Astrocyte (in vitro differentiated cells and primary cell): ENCODE measurements around the gene NOA1. TPM values are rescaled to one million over a fixed set of nuclear protein-coding genes. Genes with fewer than 3 reads are reported as not detected.

Experiments
- DNase-seq: peaks from one replicate; pipeline ENCODE4 v3.0.0-alpha.2; 2010; ENCODE audit warnings: low read depth
- FAIRE-seq: peaks from 2 replicates; lab custom pipeline; 2011; peaks lifted over from hg19 to GRCh38; lab: Jason Lieb, UNC
- H2AFZ ChIP-seq: 2 replicates; pipeline ENCODE4 v1.6.0; 2012; ENCODE audit warnings: low read depth, low read length, inconsistent platforms
- H3K27ac ChIP-seq: 2 replicates; pipeline ENCODE4 v1.5.1; 2011; ENCODE audit warnings: low read depth, low read length, inconsistent platforms
- H3K27me3 ChIP-seq: 2 replicates; pipeline ENCODE4 v1.6.0; 2011; ENCODE audit warnings: low read length, inconsistent platforms; ENCODE audit not compliant: insufficient read depth
- H3K36me3 ChIP-seq: 2 replicates; pipeline ENCODE4 v1.5.1; 2011; ENCODE audit warnings: low read length, inconsistent platforms; ENCODE audit not compliant: insufficient read depth
- H3K4me1 ChIP-seq: 2 replicates; pipeline ENCODE4 v1.5.1; 2011; ENCODE audit warnings: low read length, inconsistent platforms; ENCODE audit not compliant: insufficient read depth
- H3K4me2 ChIP-seq: 2 replicates; pipeline ENCODE4 v1.6.0; 2012; ENCODE audit warnings: low read length, inconsistent platforms
- H3K4me3 ChIP-seq: 2 replicates; pipeline ENCODE4 v1.5.1; 2011; ENCODE audit warnings: low read depth, mild to moderate bottlenecking, low read length, inconsistent platforms; ENCODE audit not compliant: insufficient read depth
- H3K79me2 ChIP-seq: 2 replicates; pipeline ENCODE4 v1.6.0; 2012; ENCODE audit warnings: mild to moderate bottlenecking, low read length, inconsistent platforms; ENCODE audit not compliant: insufficient read depth
- H3K9ac ChIP-seq: 2 replicates; pipeline ENCODE4 v1.6.0; 2012; ENCODE audit warnings: mild to moderate bottlenecking, low read length, inconsistent platforms
- H3K9me3 ChIP-seq: 2 replicates; pipeline ENCODE4 v1.5.1; 2012; ENCODE audit warnings: low read depth, mild to moderate bottlenecking, low read length, inconsistent platforms; ENCODE audit not compliant: insufficient read depth
- H4K20me1 ChIP-seq: 2 replicates; pipeline ENCODE4 v1.6.0; 2012; ENCODE audit warnings: low read length, inconsistent platforms; ENCODE audit not compliant: insufficient read depth
- H3K27ac Mint-ChIP-seq: one replicate; pipeline ENCODE4 v1.8.0; 2021; ENCODE audit warnings: mild to moderate bottlenecking, mixed read lengths; ENCODE audit not compliant: unreplicated experiment
- H3K27me3 Mint-ChIP-seq: one replicate; pipeline ENCODE4 v1.8.0; 2021; ENCODE audit warnings: low read depth, mixed read lengths; ENCODE audit not compliant: unreplicated experiment
- H3K36me3 Mint-ChIP-seq: one replicate; pipeline ENCODE4 v1.8.0; 2021; ENCODE audit warnings: low read depth, mixed read lengths; ENCODE audit not compliant: unreplicated experiment
- H3K4me1 Mint-ChIP-seq: one replicate; pipeline ENCODE4 v1.8.0; 2021; ENCODE audit warnings: low read depth, mixed read lengths; ENCODE audit not compliant: unreplicated experiment
- H3K4me3 Mint-ChIP-seq: one replicate; pipeline ENCODE4 v1.8.0; 2021; ENCODE audit warnings: mild to moderate bottlenecking, moderate library complexity, mixed read lengths; ENCODE audit not compliant: unreplicated experiment
- H3K9me3 Mint-ChIP-seq: one replicate; pipeline ENCODE4 v1.8.0; 2021; ENCODE audit warnings: mild to moderate bottlenecking, mixed read lengths; ENCODE audit not compliant: unreplicated experiment
- EZH2 ChIP-seq: IDR thresholded peaks from 2 replicates; pipeline ENCODE4 v1.6.1; 2012; ENCODE audit warnings: mild to moderate bottlenecking, low read length, inconsistent platforms; ENCODE audit not compliant: insufficient read depth
- total RNA-seq: library from RNA; stranded (reverse); gene quantifications from 2 replicates; pipeline ENCODE4 v1.2.1, GENCODE V29; 2021
- TF ChIP-seq, protein P1 (sequence below): IDR thresholded peaks from 2 replicates; pipeline ENCODE4 v1.5.1; 2011; ENCODE audit warnings: low read depth, mild to moderate bottlenecking, inconsistent platforms, low read length, moderate library complexity; ENCODE audit not compliant: insufficient read depth

NOA1 gene
- total RNA-seq, 1 donor from 2014 or later: 16.2 TPM

DNA sequence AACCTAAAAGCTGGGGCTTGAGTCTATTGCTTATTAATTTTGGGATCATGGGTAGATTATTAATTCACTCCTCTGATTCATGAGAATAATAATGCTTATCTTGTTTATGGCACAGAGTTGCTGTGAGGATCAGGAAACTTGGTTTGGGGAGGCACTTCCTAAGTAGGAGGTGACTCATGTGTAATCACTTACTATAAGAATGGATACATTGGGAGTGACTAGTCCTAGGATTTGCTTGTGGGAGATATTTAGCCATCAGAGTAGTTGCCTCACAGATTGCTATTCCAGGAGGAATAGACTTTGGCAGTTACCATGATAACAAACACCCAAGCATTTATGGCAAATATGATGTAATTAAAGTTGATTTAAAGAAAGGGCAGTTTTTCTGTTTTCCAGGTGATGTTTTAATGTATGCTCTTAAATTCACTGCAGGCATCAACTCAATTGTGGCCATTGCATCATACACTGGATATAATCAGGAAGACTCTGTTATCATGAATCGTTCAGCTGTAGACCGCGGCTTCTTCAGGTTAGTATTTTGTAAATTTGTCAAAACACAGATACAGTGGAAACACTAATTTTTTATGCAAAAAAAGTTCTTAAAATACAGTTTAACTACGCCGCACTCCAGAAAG lies 43.2 kb upstream of the NOA1 start:
- H3K9me3 ChIP-seq: no peaks in the 10 kb centered on the region
- no peaks in the 10 kb centered on the region for H3K9me3 Mint-ChIP-seq
- H3K36me3 ChIP-seq: peaks cover 64% of the 10 kb centered on the region
- FAIRE-seq (peak; percentile 95), DNase-seq (peak; percentile 86)
- H3K79me2 ChIP-seq: no peaks in the 10 kb centered on the region
- H3K9ac ChIP-seq: peak overlapping the region; percentile 24
- H3K4me1 ChIP-seq: peaks cover 19% of the 10 kb centered on the region
- H3K27ac Mint-ChIP-seq: peak overlapping the region; percentile 67
- peak overlapping the region; percentile 38 for H3K4me2 ChIP-seq
- peaks cover 5% of the 10 kb centered on the region for H3K36me3 Mint-ChIP-seq
- no peaks in the 10 kb centered on the region for H3K27me3 ChIP-seq
- no peak overlapping the region for H3K4me3 Mint-ChIP-seq
- H3K4me1 Mint-ChIP-seq: peaks cover 23% of the 10 kb centered on the region
- no peaks in the 10 kb centered on the region for H3K27me3 Mint-ChIP-seq
- no peak overlapping the region for H2AFZ ChIP-seq
- H3K27ac ChIP-seq: peak overlapping the region; percentile 60
- TF ChIP-seq, protein P1, sequence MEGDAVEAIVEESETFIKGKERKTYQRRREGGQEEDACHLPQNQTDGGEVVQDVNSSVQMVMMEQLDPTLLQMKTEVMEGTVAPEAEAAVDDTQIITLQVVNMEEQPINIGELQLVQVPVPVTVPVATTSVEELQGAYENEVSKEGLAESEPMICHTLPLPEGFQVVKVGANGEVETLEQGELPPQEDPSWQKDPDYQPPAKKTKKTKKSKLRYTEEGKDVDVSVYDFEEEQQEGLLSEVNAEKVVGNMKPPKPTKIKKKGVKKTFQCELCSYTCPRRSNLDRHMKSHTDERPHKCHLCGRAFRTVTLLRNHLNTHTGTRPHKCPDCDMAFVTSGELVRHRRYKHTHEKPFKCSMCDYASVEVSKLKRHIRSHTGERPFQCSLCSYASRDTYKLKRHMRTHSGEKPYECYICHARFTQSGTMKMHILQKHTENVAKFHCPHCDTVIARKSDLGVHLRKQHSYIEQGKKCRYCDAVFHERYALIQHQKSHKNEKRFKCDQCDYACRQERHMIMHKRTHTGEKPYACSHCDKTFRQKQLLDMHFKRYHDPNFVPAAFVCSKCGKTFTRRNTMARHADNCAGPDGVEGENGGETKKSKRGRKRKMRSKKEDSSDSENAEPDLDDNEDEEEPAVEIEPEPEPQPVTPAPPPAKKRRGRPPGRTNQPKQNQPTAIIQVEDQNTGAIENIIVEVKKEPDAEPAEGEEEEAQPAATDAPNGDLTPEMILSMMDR: no peak
- TF ChIP-seq EZH2: no peak
- peaks cover 19% of the 10 kb centered on the region for H4K20me1 ChIP-seq
- no peak overlapping the region for H3K4me3 ChIP-seq

DNA sequence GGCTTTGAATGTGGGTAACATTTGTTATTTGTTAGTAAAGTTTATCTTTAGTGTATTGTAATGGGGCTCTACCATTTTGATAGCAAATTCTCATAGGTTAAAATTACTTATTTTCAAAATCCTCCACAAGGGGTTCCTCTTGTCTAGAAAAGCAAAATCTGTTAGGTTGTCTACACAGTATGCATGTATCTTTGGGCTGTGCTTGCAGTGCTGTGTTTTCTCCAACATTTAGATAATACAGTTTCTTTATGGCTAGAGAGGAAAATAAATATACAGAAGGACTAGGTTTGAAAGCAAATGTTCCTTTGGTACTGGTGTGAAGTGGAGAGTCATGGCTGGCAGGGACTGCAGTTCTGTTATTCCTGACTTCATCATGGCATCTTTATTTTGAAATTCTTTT lies 41.6 kb upstream of the NOA1 start:
- Mint-ChIP-seq H3K27me3 (no peaks in the 10 kb centered on the region), H3K4me1 (peaks cover 23% of the 10 kb centered on the region), H3K9me3 (no peaks in the 10 kb centered on the region), H3K36me3 (peaks cover 6% of the 10 kb centered on the region), H3K4me3 (no peak overlapping the region), H3K27ac (no peak overlapping the region)
- Histone ChIP-seq H3K9me3 (no peaks in the 10 kb centered on the region), H3K4me1 (peaks cover 19% of the 10 kb centered on the region), H4K20me1 (peaks cover 19% of the 10 kb centered on the region), H3K36me3 (peaks cover 58% of the 10 kb centered on the region), H2AFZ (no peak overlapping the region), H3K27ac (peak overlapping the region; percentile 17), H3K27me3 (no peaks in the 10 kb centered on the region), H3K4me2 (no peak overlapping the region), H3K9ac (no peak overlapping the region), H3K79me2 (no peaks in the 10 kb centered on the region), H3K4me3 (no peak overlapping the region)
- FAIRE-seq: no peak
- TF ChIP-seq, protein P1: peak; percentile 12
- no peak for TF ChIP-seq EZH2
- DNase-seq: no peak

DNA sequence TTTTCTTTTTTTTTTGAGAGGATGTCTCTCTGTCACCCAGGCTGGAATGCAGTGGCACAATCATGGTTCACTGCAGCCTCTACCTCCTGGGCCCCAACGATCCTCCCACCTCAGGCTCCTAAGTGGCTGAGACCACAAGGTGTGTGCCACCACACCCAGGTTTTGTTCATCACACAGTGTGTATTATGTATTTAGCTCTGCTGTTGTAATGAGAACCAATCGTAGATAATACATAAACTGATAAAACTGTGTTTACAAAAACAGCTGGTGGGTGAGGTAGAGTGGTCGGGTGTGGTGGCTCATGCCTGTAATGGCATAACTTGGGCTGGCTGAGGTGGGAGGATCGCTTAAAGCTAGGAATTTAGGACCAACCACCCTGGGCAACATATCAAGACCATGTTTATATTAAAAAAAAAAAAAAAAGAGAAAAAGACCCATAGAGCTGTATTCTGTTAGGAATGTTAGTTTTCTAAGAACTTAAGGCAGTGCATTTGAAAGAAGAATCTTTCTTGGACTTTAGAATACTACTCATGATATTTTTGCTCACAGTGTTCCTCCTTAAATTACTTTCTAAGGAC lies 36.2 kb upstream of the NOA1 start:
- Histone ChIP-seq H3K9ac (no peak overlapping the region), H3K79me2 (peaks cover 10% of the 10 kb centered on the region), H3K4me3 (no peak overlapping the region), H3K27me3 (no peaks in the 10 kb centered on the region), H3K27ac (no peak overlapping the region), H3K4me2 (no peak overlapping the region), H4K20me1 (peaks cover 22% of the 10 kb centered on the region), H3K4me1 (no peaks in the 10 kb centered on the region), H3K36me3 (peaks cover 53% of the 10 kb centered on the region), H3K9me3 (no peaks in the 10 kb centered on the region), H2AFZ (no peak overlapping the region)
- Mint-ChIP-seq H3K27me3 (no peaks in the 10 kb centered on the region), H3K4me3 (no peak overlapping the region), H3K36me3 (peaks cover 16% of the 10 kb centered on the region), H3K9me3 (no peaks in the 10 kb centered on the region), H3K4me1 (peaks cover under 1% of the 10 kb centered on the region), H3K27ac (no peak overlapping the region)
- no peak for TF ChIP-seq EZH2
- TF ChIP-seq, protein P1: no peak
- FAIRE-seq (no peak), DNase-seq (no peak)
